Measurements from ENCODE around the gene MXI1.

Gene MXI1

GRCh38 chr10:110218632-110219031 is 11.2 kb downstream of the MXI1 start:
- 91% methylated on average over 6 of the region's 6 CpGs for WGBS
- H3K9me3 ChIP-seq (ENCODE audit: insufficient read depth, low read depth, low read length), result no peaks in the 10 kb centered on the region
- H3K27me3 ChIP-seq (ENCODE audit: insufficient read depth, low read length), result peaks cover 52% of the 10 kb centered on the region
- H3K9ac ChIP-seq (ENCODE audit: low read depth, low read length), result no peak overlapping the region
- H3K27ac ChIP-seq (ENCODE audit: low read depth, low read length), result no peak overlapping the region
- H3K4me1 ChIP-seq (ENCODE audit: insufficient read depth, low read length), result peaks cover 12% of the 10 kb centered on the region
- H3K4me3 ChIP-seq (ENCODE audit: low read length), result no peak overlapping the region
- H3K36me3 ChIP-seq (ENCODE audit: insufficient read depth, low read length), result no peaks in the 10 kb centered on the region

GRCh38 chr10:110219884-110220283 is 12.5 kb downstream of the MXI1 start:
- peaks cover 12% of the 10 kb centered on the region for H3K4me1 ChIP-seq (ENCODE audit: insufficient read depth, low read length)
- 86% methylated on average over 7 of the region's 7 CpGs for WGBS
- no peaks in the 10 kb centered on the region for H3K9me3 ChIP-seq (ENCODE audit: insufficient read depth, low read depth, low read length)

DNA sequence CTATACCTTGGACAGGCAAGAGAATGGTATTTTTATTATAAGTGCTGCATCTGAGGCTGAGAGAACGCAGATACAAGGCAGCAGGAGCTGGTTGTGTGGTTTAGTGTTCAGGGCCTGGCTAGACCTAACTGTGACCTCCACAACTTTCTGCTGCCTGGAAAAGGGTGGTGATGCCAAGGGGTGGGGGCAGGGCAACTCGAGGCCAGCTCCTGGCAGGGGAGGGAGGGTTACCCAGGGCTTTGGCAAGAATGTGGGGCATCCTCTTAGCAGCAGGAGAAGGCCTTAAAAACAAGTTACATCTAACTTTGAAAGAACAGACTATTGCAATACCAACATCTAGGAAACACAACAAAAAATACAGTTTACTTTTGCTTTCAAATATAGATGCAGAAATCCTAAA is 13.0 kb downstream of the MXI1 start:
- H3K27ac ChIP-seq (ENCODE audit: low read depth, low read length), result no peak overlapping the region
- H3K36me3 ChIP-seq (ENCODE audit: insufficient read depth, low read length), result no peaks in the 10 kb centered on the region
- H3K9ac ChIP-seq (ENCODE audit: low read depth, low read length), result no peak overlapping the region
- H3K4me1 ChIP-seq (ENCODE audit: insufficient read depth, low read length), result peaks cover 12% of the 10 kb centered on the region
- H3K9me3 ChIP-seq (ENCODE audit: insufficient read depth, low read depth, low read length), result no peaks in the 10 kb centered on the region
- no peak overlapping the region for H3K4me3 ChIP-seq (ENCODE audit: low read length)
- peaks cover 38% of the 10 kb centered on the region for H3K27me3 ChIP-seq (ENCODE audit: insufficient read depth, low read length)
- 90% methylated on average over 2 of the region's 2 CpGs for WGBS

More at GRCh38 chr10:110219884-110220283, 12.5 kb downstream of the MXI1 start:
- peaks cover 40% of the 10 kb centered on the region for H3K27me3 ChIP-seq (ENCODE audit: insufficient read depth, low read length)
- no peak overlapping the region for H3K4me3 ChIP-seq (ENCODE audit: low read length)
- no peaks in the 10 kb centered on the region for H3K36me3 ChIP-seq (ENCODE audit: insufficient read depth, low read length)
- H3K9ac ChIP-seq (ENCODE audit: low read depth, low read length), result no peak overlapping the region
- H3K27ac ChIP-seq (ENCODE audit: low read depth, low read length), result no peak overlapping the region

DNA sequence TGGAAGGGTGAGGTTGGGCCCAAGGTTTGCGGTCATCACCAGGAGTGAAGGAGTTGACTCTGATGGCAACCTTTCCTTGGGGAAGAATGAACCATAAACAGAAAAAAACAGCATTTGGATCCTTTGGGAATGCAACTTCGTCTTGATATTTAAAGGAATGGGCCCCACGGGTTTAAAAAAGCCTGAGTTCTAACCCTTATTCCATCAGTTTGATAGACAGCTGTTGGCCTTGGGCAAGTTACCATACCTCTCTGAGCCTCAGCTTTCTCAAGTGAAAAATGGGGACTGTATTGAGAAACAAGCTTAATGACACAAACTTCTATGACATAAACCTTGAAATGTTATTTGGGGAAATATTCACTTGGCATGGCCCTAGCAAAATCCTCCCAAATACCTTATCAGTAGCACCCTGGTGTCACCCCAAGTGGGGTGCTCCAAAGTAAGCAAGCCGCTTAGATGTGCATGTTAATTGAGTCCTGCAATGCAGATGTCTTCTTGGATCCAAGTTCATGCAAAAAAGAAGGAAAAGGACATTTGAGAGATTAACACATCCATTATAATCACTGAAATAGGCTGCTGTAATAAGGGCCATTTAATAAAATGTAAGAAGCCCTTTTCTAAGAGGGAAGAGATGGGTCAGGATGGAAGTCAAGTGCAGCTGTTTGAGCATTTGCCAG is 13.8 kb downstream of the MXI1 start:
- 91% methylated on average over 4 of the region's 4 CpGs for WGBS
- no peak overlapping the region for H3K9ac ChIP-seq (ENCODE audit: low read depth, low read length)
- peak overlapping the region; percentile 25 for H3K4me3 ChIP-seq (ENCODE audit: low read length)
- H3K36me3 ChIP-seq (ENCODE audit: insufficient read depth, low read length), result no peaks in the 10 kb centered on the region
- H3K27me3 ChIP-seq (ENCODE audit: insufficient read depth, low read length), result peaks cover 34% of the 10 kb centered on the region
- peaks cover 12% of the 10 kb centered on the region for H3K4me1 ChIP-seq (ENCODE audit: insufficient read depth, low read length)
- no peaks in the 10 kb centered on the region for H3K9me3 ChIP-seq (ENCODE audit: insufficient read depth, low read depth, low read length)
- H3K27ac ChIP-seq (ENCODE audit: low read depth, low read length), result no peak overlapping the region

GRCh38 chr10:110221721-110222261 is 14.4 kb downstream of the MXI1 start:
- peaks cover 12% of the 10 kb centered on the region for H3K4me1 ChIP-seq (ENCODE audit: insufficient read depth, low read length)
- peaks cover 33% of the 10 kb centered on the region for H3K27me3 ChIP-seq (ENCODE audit: insufficient read depth, low read length)
- no peaks in the 10 kb centered on the region for H3K36me3 ChIP-seq (ENCODE audit: insufficient read depth, low read length)
- no peaks in the 10 kb centered on the region for H3K9me3 ChIP-seq (ENCODE audit: insufficient read depth, low read depth, low read length)
- no peak overlapping the region for H3K9ac ChIP-seq (ENCODE audit: low read depth, low read length)
- 10% methylated on average over 20 of the region's 20 CpGs for WGBS
- peak overlapping the region; percentile 25 for H3K4me3 ChIP-seq (ENCODE audit: low read length)
- H3K27ac ChIP-seq (ENCODE audit: low read depth, low read length), result no peak overlapping the region

- H3K27me3 ChIP-seq (ENCODE audit: insufficient read depth, low read length), result peaks cover 28% of the 10 kb centered on the region
- H3K9me3 ChIP-seq (ENCODE audit: insufficient read depth, low read depth, low read length), result no peaks in the 10 kb centered on the region
- no peak overlapping the region for H3K4me3 ChIP-seq (ENCODE audit: low read length)
- H3K4me1 ChIP-seq (ENCODE audit: insufficient read depth, low read length), result peaks cover 12% of the 10 kb centered on the region
- no peaks in the 10 kb centered on the region for H3K36me3 ChIP-seq (ENCODE audit: insufficient read depth, low read length)
- H3K9ac ChIP-seq (ENCODE audit: low read depth, low read length), result no peak overlapping the region
- 82% methylated on average over 4 of the region's 4 CpGs for WGBS
- H3K27ac ChIP-seq (ENCODE audit: low read depth, low read length), result no peak overlapping the region
These were observed 15.4 kb downstream of the MXI1 start for GRCh38 chr10:110222641-110223297.

GRCh38 chr10:110223298-110223925 is 16.0 kb downstream of the MXI1 start:
- H3K9me3 ChIP-seq (ENCODE audit: insufficient read depth, low read depth, low read length), result no peaks in the 10 kb centered on the region
- no peak overlapping the region for H3K9ac ChIP-seq (ENCODE audit: low read depth, low read length)
- H3K4me3 ChIP-seq (ENCODE audit: low read length), result no peak overlapping the region
- H3K4me1 ChIP-seq (ENCODE audit: insufficient read depth, low read length), result peaks cover 12% of the 10 kb centered on the region
- no peak overlapping the region for H3K27ac ChIP-seq (ENCODE audit: low read depth, low read length)
- no peaks in the 10 kb centered on the region for H3K36me3 ChIP-seq (ENCODE audit: insufficient read depth, low read length)
- WGBS, result 91% methylated on average over 12 of the region's 13 CpGs
- peaks cover 31% of the 10 kb centered on the region for H3K27me3 ChIP-seq (ENCODE audit: insufficient read depth, low read length)

- H3K9ac ChIP-seq (ENCODE audit: low read depth, low read length), result no peak overlapping the region
- H3K9me3 ChIP-seq (ENCODE audit: insufficient read depth, low read depth, low read length), result no peaks in the 10 kb centered on the region
- no peak overlapping the region for H3K27ac ChIP-seq (ENCODE audit: low read depth, low read length)
- H3K27me3 ChIP-seq (ENCODE audit: insufficient read depth, low read length), result peaks cover 31% of the 10 kb centered on the region
- peaks cover 10% of the 10 kb centered on the region; the same call in 1 of the 2 replicates for H3K36me3 ChIP-seq (ENCODE audit: insufficient read depth, low read length)
- H3K4me3 ChIP-seq (ENCODE audit: low read length), result peak overlapping the region; percentile 93
- peaks cover 12% of the 10 kb centered on the region for H3K4me1 ChIP-seq (ENCODE audit: insufficient read depth, low read length)
- 86% methylated on average over 8 of the region's 9 CpGs for WGBS
These were observed 17.6 kb downstream of the MXI1 start for GRCh38 chr10:110224992-110225391.

- peaks cover 28% of the 10 kb centered on the region for H3K27me3 ChIP-seq (ENCODE audit: insufficient read depth, low read length)
- no peak overlapping the region; the same call in 1 of the 2 replicates for H3K27ac ChIP-seq (ENCODE audit: low read depth, low read length)
- no peaks in the 10 kb centered on the region for H3K9me3 ChIP-seq (ENCODE audit: insufficient read depth, low read depth, low read length)
- peaks cover 11% of the 10 kb centered on the region; the same call in 1 of the 2 replicates for H3K36me3 ChIP-seq (ENCODE audit: insufficient read depth, low read length)
- H3K9ac ChIP-seq (ENCODE audit: low read depth, low read length), result no peak overlapping the region
- peaks cover 12% of the 10 kb centered on the region for H3K4me1 ChIP-seq (ENCODE audit: insufficient read depth, low read length)
- WGBS, result 13% methylated on average over 8 of the region's 8 CpGs
- peak overlapping the region; percentile 93 for H3K4me3 ChIP-seq (ENCODE audit: low read length)
These were observed 18.0 kb downstream of the MXI1 start for GRCh38 chr10:110225441-110225755.

- Histone ChIP-seq H3K27me3 (ENCODE audit: insufficient read depth, low read length) (peaks cover 23% of the 10 kb centered on the region), H3K9me3 (ENCODE audit: insufficient read depth, low read depth, low read length) (no peaks in the 10 kb centered on the region), H3K36me3 (ENCODE audit: insufficient read depth, low read length) (peaks cover 11% of the 10 kb centered on the region; the same call in 1 of the 2 replicates), H3K9ac (ENCODE audit: low read depth, low read length) (peak overlapping the region; percentile 69), H3K4me1 (ENCODE audit: insufficient read depth, low read length) (peaks cover 12% of the 10 kb centered on the region), H3K27ac (ENCODE audit: low read depth, low read length) (peak overlapping the region; percentile 83; the same call in 1 of the 2 replicates), H3K4me3 (ENCODE audit: low read length) (peak overlapping the region; percentile 93)
- under 1% methylated on average over 103 of the region's 103 CpGs for WGBS
These were observed 18.5 kb downstream of the MXI1 start for GRCh38 chr10:110225756-110226542.

All from HUES64 (cell line).